HG02571 (cell line): ENCODE data around the gene CD276.

Source experiments
- ATAC-seq: cut with Tn5 transposase; IDR thresholded peaks from one replicate; pipeline ENCODE4 v1.9.1; 2021; ENCODE audit warnings: mild to moderate bottlenecking, moderate library complexity; ENCODE audit not compliant: unreplicated experiment

The CD276 gene

GRCh38 chr15:73746883-73747282 lies 62.7 kb downstream of the CD276 start:
- ATAC-seq: no peak

GRCh38 chr15:73747847-73748590 lies 63.8 kb downstream of the CD276 start:
- no peak for ATAC-seq

GRCh38 chr15:73748730-73749129 lies 64.5 kb downstream of the CD276 start:
- ATAC-seq: no peak

GRCh38 chr15:73749533-73749932 lies 65.3 kb downstream of the CD276 start:
- ATAC-seq: no peak

- ATAC-seq: no peak
Measured at GRCh38 chr15:73749971-73750370, 65.8 kb downstream of the CD276 start.

- ATAC-seq: no peak
Measured at GRCh38 chr15:73750438-73750837, 66.3 kb downstream of the CD276 start.

GRCh38 chr15:73750951-73751350 lies 66.8 kb downstream of the CD276 start:
- ATAC-seq: no peak

GRCh38 chr15:73751511-73751898 lies 67.3 kb downstream of the CD276 start:
- ATAC-seq: no peak

- no peak for ATAC-seq
Measured at GRCh38 chr15:73751899-73752805, 68.0 kb downstream of the CD276 start.

GRCh38 chr15:73752806-73753193 lies 68.6 kb downstream of the CD276 start:
- no peak for ATAC-seq

- ATAC-seq: no peak
Measured at GRCh38 chr15:73753250-73754130, 69.3 kb downstream of the CD276 start, which contains the start of gene INSYN1. TSS of gene INSYN1 (minus strand) at chr15:73753351. CDS start at chr15:73751130, 2,221 bp downstream.

GRCh38 chr15:73754461-73754860 lies 70.3 kb downstream of the CD276 start:
- no peak for ATAC-seq

GRCh38 chr15:73755481-73755880 lies 71.3 kb downstream of the CD276 start:
- ATAC-seq: no peak

- ATAC-seq: no peak
Measured at GRCh38 chr15:73755946-73756345, 71.8 kb downstream of the CD276 start.

GRCh38 chr15:73756390-73756789 lies 72.2 kb downstream of the CD276 start:
- ATAC-seq: no peak

- ATAC-seq: no peak
Measured at GRCh38 chr15:73756947-73757513, 72.8 kb downstream of the CD276 start.

GRCh38 chr15:73757571-73757970 lies 73.4 kb downstream of the CD276 start:
- no peak for ATAC-seq

GRCh38 chr15:73758461-73758860 lies 74.3 kb downstream of the CD276 start:
- ATAC-seq: no peak

GRCh38 chr15:73760330-73761329 lies 76.4 kb downstream of the CD276 start:
- no peak for ATAC-seq
